CD4-positive, alpha-beta T cell treated with Interleukin-15 for 1 hour (primary cell): ENCODE data around the gene FOXP1.

ENCODE experiments used
- DNase-seq: peaks from one replicate; pipeline ENCODE4 v3.0.0-alpha.2; 2020

The FOXP1 gene

DNA sequence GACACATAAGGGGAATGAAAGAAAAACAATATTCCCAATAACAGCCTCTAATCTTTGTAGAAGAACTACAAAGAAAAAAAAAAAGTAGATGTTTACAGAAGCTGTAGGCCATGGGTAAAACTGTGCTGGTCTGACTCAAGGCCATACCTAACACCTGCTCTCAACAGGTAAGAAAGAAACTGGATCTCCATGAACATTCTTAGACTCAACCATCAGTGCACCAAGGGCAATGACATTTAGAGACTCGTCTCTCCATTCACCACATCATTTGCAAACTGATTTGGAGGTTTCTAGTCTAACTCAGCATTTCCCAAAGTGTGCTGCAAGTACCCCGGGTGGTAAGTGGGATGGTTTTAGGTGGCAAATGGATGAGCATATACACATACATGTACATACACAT lies 164.2 kb downstream of the FOXP1 start:
- no peak for DNase-seq

DNA sequence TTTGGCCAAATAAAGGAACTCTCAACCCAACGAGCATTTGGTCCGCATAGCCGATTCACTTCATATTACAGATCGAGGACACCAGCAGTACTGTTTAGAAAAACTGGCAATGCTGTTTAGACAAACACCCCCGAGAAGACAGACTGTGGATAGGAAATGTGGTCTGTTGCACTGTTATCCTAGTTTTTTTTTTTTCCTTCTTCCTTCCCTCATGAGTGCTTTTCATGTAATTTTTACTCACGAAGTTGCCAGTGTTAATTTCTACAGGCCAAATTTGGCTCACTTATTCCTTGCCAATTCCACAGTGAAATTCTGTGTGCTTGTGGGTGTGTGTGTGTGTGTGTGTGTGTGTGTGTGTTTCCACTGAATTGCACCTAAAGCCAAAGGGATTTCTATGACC lies 165.7 kb downstream of the FOXP1 start:
- no peak for DNase-seq

DNA sequence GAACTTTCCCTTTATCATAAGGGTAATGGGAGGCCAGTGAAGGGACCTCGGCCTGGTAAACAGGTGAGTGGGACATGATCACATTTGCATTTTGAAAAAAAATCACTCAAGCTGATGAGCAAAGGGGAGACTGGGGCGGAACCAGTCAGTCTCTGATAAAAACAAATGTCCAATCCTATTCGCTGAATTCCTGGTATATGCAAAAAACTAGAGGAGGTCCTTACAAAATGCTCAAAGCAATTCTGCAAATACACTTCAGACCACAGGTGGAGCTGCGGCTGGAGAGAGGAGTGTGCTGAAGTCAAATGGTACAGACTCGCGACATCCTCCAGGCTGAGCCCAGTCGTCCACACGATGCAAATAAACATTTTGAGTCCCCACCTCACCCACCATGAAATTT lies 166.7 kb downstream of the FOXP1 start:
- DNase-seq, result peak; percentile 70

DNA sequence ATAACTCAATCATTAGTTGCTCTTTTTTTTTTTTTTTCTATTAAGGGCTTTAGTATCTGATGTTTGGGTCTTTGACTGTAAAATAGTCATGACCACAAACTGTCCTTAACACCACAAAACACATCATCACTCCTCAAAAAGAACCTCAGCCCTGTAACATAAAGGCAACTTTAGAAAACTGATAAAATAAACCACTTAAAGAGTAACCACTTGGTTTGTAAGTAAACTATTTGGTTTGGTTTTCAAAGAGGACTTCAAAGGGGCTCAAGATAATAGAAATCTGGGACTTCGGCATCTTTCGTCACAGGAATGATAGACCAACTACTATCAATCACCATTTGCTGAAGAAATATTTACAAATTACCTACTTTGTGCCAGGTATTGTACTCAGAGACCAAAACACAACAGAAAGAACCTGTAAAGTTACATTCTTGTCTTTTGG lies 167.8 kb downstream of the FOXP1 start:
- no peak for DNase-seq

DNA sequence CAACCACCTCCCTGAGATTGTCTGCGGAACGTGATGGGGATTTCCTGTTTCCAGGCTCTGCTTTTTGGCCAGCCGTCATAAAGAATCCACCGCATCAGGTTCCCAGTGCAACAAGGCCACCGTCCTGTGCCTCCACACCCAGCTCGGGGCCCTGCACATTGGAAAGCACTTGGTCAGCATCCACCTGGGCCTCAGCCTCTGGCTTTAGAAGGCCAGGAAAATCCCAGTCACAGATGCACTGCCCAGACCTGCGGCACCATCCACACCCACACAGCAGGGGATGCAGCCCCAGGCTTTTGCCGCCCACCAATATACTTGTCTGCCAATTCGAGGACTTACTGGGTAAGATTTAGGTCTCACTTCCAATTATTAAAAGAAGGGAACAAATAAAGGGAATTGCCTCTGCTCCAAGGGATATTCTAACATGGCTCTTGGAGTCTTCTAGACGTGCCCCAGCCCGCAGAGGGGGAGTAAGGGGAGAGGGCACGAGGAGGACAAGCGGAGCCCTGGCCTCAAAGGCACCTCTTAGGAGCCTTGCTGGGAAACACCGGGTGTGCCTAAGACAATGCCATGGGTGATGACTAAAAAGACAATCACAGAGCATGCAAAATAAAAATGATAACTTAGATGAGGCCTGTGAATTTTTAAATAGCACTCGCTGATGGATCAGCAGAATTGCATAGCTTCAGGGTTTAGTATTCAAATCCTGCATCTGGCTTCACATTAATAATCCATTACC lies 169.2 kb downstream of the FOXP1 start:
- DNase-seq, result no peak

DNA sequence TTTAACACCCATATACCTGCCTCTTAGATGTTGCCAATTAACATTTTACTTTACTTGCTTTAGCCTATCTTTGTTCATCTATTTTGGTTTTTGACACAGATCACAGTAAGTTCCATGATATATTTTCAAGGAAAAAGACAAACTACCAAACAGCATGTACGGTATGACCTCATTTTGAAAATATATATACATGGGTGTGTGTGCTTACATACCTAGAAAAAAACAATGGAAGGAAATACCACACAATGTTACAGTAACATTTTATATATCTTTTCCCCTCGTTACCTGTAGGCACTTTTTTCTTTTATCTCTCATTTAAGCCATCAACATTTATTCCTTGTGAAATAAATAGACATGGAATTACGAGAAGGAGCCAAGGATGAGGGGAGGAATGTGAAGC lies 170.0 kb downstream of the FOXP1 start:
- no peak for DNase-seq

DNA sequence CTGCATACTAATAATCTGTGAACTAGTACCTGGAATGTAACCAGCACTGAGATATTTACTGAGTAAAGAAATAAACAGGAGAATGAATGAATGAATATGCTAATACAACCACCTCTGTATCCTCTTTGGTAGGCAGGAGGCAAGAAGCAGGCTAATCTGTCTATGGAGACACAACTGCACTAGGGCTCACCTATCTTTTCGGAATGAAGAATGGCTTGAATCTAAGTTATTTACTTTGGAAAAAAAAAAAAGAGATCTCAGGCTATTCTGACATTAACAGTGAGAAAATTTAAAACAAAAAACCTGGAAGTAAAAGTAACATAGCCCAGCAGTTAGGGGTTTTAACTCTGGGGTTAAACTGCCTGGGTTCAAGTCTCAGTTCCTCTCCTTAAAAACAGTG lies 174.2 kb downstream of the FOXP1 start:
- no peak for DNase-seq

DNA sequence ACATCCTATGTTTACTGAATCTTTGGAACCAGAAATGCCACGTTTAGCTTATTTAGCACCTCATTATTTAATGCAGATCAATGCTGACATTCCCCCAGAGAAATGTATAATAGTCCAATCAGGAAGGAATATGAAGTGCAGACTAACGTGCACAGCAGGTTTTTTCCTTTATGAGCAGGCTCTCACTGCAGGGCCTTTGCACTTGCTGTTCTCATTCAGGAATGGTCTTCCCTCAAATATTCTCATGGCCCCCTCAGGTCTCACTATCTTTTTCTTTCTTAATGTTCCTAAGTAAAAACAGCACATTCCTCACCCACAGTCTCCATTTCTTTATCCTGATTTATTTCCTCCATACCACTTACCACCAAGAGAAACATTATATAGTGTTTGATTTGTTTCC lies 174.6 kb downstream of the FOXP1 start:
- DNase-seq, result no peak

DNA sequence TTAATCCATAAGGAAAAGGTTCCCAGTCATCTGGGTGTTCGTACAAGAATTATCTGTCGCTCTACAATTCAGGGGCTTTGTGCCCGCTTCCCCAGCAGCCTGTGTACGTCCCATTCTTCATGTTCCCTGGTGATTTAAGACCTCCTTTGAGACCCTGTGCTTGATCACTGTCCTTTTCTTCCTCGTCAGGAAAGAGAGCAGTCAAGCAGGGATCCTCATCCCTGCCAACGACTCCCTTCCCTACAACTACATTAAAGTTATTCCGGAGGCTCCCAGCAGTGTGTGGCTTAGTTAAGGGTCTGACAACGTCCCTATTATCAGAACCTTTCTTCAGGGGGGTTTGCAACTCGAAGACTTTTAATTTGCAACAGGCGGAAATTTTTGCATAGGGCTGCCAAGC lies 175.7 kb downstream of the FOXP1 start:
- DNase-seq, result no peak

DNA sequence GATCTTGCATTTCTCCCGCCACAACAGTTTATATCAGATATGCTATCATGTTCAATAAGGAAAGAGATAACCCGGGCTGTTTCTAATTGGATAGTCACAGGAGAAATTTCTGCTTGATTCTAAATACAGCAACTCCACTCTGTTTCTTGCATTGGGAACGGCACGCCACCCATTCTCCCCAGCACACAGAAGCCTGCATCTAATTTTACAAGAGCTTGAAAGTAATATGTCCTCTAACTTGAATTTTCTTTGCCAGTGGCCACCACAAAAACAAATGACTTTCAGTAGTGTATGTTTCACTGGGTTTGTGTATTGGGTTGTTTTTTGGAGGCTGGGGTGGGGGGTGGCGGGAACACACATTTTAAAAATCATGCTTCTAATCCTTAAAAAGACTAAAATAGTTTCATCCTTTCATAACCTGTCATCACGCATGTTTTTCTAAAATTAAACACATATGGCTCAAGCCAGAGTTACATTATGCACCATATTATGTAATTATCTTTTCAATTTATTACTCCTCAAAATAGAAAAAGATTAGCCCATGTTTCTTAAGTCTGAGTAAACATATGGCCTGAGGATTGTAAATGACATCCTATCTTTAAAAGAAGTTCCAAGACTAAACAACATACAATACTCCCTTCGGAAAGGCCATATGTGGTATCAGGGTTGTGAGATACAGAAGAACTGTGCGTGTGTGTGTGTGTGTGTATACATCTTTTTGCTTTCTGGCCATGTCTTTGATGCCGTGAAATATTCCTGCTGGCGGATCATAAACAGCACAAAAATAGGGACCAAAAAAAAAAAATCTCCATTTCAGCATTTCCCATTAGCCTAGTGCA lies 176.3 kb downstream of the FOXP1 start:
- DNase-seq, result no peak

DNA sequence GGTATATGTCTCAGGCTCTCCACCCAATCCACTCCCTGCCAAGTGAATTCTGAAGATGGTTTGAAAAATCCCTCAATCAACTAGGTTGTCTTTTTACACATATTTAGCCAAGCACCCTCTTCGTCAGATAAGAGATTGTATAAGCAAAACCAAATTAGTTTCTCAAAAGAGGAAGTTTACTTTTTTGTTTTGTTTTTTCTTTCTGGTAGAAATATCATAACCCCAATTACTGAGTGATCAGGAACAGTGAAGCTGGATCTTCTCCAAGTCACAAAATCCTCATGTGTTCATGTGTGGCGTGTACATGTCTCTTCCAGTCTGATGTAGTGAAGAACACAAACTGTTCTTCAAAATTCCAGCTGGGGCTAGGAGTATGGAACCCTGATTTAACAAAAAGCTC lies 180.6 kb downstream of the FOXP1 start:
- no peak for DNase-seq

DNA sequence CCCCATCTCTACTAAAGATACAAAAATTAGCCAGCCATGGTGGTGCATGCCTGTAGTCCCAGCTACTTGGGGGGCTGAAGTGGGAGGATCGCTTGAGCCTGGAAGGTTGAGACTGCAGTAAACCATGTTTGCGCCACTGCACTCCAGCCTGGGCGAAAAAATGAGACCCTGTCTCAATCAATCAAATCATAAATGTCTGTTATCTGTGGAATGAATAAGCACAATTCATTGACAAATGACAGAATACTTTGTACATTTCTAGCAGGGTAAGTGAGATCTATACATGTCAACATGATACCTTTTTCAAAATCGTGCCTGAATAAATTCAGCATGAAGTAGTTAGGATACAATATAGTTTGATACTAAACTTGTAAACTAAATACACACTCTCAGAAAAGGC lies 181.2 kb downstream of the FOXP1 start:
- no peak for DNase-seq

DNA sequence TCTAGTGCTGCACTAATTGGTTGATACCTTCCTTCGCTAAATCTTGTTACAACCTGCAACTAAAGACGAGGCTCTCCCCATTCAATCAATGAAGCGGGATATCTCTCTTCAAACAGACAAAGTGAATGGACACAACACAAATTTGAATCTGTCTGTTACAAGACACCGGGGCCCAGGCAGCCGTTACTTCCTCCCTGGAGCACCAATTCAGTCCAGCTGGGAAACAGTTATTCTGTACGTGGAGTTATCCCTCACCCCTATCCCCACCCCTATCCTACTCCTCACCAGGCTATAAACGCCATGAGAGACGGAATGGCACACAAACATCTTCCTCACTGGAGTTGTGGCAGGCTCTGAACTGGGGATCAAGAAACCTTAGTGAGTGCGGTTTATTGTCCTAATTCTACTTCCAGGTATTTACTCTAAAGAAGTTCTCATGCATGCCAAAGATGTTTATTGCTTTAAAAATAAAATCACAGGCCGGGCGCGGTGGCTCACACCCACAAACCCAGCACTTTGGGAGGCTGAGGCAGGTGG lies 181.8 kb downstream of the FOXP1 start:
- DNase-seq, result no peak

DNA sequence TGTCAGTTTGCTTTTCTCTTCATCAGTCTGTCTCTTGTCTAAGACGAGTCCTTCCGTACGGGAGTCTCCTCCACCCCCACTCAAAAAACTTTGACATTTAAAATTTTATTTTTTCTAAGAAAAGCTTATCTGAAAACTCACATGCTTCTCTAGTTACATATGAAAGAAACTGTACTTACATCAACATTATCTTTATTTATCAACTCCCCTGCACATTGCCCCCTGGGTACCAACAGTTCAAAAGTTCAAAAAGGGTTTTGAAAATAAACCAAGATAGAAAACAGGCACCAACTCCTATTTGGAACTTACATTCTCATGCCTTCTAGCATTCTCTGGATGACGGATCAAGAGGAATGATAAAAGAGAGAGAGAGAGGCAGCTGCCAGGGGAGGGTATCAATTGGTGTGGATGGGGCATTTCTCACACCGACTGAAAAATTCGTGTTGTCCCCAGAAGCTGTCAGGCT lies 182.5 kb downstream of the FOXP1 start:
- DNase-seq, result no peak

DNA sequence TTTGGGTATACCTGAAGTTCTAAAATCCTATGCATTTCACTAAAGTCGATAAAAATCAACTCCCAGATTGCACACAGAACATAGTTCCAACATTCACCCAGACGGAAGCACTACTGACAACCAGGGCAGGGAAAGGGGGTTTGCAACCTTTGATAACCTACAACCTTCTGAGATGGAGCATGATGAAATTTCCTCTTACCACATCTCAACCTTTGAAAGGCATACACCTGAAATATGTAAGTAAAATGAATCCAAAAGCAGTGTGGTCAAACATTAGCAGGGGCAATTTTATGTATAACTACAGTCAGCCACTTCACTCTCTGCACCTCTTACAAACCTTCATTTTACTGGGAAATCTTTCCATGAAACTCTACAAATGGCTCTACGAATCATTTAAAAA lies 184.1 kb downstream of the FOXP1 start:
- DNase-seq, result no peak

DNA sequence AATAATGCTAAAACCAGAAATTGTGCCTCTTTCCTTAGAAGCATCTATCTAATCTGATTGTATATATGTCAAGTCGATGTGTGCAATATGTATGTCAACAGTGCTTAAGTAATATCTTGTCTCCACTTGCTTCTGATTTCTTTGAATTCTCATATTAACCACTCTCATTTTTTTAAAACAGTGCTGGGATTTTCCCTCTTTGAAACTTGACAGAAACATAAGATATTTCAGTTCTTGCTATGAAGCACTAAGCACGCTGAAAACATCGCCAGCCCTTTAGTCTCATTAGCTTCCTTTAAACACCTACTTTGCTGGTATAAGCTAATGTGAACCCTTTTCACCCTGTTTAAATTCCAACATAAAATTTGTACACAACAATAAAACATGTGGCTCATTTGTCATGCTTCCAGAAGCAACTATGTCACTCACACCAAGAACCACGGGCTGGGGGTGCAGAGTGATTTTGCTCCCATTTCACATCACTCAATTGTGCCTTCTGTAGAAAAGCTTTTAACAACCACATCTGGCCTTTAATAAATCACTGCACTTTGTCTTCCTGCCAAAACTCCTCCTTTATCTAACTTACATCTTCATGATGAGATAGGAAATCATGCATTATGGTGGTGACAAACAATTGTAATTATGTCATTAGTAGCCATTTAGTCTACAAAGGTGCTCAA lies 185.2 kb downstream of the FOXP1 start:
- no peak for DNase-seq

DNA sequence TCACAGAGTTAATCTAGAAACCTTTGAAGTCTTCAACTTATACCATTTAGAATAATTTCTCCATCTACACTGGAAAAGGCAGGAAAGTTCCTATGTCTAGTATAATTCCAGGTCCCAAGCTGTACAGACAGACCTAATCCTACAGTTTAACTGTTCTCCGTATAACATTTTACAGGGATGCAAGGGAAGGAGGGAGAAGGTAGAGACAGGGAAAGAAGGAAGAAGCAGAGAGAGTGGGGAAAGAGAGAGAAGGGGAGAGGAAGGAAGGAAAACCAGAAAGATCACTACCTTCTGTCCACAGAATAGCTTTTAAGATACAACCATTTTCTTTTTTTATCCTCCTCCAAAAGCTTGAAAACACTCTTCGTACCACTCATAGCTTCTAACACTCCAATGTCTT lies 185.8 kb downstream of the FOXP1 start:
- DNase-seq, result no peak

DNA sequence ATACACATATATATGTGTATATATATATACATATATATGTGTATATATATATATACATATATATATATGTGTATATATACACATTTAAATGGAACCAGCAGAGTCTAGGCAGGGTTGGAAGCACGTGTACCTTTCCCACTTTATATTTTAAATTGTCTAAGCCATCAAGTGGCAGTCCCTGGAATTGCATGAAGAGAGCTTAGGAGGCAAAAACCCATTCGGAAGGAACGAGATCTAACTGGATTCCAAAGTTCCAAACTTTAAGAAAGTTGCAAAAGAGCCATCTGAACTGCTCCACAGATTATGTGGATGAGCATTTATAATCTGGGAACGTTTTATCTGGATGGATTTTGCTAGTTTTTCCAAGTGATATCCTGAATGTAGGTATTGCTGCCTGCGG lies 186.5 kb downstream of the FOXP1 start:
- DNase-seq, result no peak

DNA sequence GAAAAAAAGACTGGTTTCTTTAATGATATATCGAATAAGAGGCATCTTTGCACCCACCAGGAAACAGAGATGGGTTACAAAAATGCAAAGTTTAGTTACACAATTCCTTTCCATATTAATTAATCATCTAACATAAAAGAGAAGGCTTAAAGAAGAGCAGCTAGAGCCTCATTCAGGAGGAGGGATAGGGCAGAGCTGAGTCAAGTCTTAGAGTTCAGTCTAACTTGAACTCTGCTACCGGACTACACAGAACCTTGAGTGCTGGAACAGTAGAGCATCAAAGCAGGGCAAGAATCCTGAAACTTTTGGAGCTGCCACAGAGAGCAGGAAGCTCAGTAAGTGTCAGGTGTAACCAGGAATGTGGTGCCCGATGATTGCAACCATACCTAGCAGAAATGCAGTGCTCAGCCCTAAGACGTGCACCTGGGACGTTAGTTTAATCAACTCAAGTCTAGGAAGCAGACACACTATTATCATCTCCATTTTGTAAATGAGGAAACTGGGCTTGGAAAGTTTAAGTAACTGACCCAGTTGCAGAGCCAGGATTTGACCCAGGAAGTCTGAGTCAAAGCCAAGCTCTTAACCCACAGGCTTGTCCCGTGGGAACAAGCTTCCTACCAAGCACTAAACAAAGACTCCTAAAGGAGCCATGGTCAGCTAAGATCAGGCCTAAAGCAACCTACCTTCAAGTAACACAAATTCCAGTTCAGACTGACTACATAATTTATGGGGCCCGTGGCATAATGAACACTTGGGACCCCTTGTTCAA lies 187.4 kb downstream of the FOXP1 start:
- DNase-seq, result no peak

DNA sequence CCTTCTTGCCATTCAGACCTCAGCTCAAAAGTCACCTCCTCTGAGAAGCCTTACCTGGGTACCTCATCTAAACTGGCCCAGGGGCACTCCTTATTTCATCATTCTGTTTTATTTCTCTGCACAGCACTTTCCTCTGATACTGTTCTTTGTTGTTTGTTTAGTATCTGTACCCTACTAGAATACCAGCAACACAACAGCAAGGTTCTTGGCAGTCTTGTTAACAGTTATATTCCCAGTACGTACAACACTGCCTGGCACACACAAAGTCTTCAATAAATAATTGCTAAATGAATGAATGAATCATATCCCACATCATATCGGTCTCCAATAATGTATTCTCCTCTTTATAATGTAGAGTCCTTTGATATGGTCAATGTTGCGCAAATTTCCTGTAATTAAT lies 188.1 kb downstream of the FOXP1 start:
- no peak for DNase-seq

DNA sequence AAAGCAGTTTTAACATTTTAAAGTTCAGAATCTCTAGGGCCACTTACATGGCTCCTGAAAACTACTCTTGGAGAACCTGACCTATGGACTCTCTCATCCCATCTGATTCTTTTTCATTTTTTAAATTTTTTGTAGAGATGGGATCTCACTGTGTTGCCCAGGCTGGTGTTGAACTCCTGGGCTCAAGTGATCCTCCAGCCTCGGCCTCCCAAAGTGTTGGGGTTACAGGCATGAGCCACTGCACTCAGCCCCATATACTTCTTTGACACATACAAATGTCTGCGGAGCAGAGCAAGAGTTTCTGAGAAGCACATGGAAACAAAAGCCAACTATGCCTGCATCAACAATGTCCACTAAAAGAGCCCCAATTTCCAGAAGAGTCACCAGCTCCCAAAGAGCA lies 189.8 kb downstream of the FOXP1 start:
- DNase-seq, result no peak

DNA sequence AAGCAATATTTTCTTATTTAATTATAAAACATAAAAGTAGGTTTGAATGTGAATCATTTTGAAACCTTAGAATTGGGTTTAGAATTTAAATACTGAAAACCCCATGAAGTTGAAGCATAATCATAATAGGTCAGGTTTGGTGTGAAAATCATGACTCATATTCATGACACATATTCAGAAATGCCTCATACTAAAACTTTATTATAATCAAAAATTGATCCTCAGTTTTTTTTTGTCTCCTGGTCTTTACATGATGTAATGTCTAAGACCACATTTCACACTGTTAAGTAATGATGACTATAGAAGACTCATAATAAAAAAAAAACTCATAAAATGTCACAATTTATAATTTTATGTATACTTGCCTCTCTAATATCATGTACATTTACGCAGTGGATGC lies 190.4 kb downstream of the FOXP1 start:
- DNase-seq, result no peak

DNA sequence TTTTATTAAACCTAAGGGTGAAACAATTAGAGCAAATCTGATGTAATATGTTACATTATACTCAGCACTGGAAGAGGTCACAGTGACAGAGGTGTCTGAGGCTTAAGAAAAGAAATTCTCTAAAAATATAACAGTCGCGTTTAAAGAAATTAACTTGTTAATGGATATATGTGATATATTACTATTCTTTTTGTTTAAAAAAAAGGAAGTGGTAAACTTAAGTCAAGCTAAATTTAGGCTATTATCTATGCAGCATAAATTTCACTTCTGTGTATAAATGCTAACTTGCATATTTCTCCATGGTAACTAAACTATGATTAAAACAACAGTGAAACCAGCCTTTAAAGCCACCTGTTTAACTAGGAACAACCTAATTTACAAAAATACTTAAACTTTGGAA lies 191.3 kb downstream of the FOXP1 start:
- DNase-seq, result no peak
